Progenitor cell of endocrine pancreas (in vitro differentiated cells): Measurements from ENCODE around the gene CPM. TPM values are rescaled to one million over a fixed set of nuclear protein-coding genes. Genes with fewer than 3 reads are reported as not detected.
"Not testable (repeated sequence)": the region's sequence is repeated elsewhere in the genome, so short reads cannot be mapped to it uniquely, and the experiment has no call there.

Experiments used
- DNase-seq: peaks from one replicate; pipeline ENCODE4 v3.0.0; 2021; ENCODE audit warnings: low spot score; ENCODE audit not compliant: unreplicated experiment
- H3K27ac Mint-ChIP-seq: 2 replicates; pipeline ENCODE4 v1.8.0; 2021; ENCODE audit warnings: mild to moderate bottlenecking, moderate library complexity, mixed read lengths
- H3K27me3 Mint-ChIP-seq: 2 replicates; pipeline ENCODE4 v1.8.0; 2021; ENCODE audit warnings: mixed read lengths
- H3K36me3 Mint-ChIP-seq: 2 replicates; pipeline ENCODE4 v1.8.0; 2022; ENCODE audit warnings: mixed read lengths; ENCODE audit not compliant: insufficient read depth
- H3K4me1 Mint-ChIP-seq: 2 replicates; pipeline ENCODE4 v1.8.0; 2021; ENCODE audit warnings: low read depth, mixed read lengths
- H3K4me3 Mint-ChIP-seq: 2 replicates; pipeline ENCODE4 v1.8.0; 2021; ENCODE audit warnings: low read depth, mild to moderate bottlenecking, moderate library complexity, mixed read lengths
- H3K9me3 Mint-ChIP-seq: 2 replicates; pipeline ENCODE4 v1.8.0; 2021; ENCODE audit warnings: low read depth, mixed read lengths
- total RNA-seq: library from RNA; stranded (reverse); gene quantifications from 2 replicates; pipeline ENCODE4 v1.2.1, GENCODE V29; 2021
- TF ChIP-seq, protein P1 (sequence below): fragments of 200-600 bp; sonication (generic); IDR thresholded peaks from one replicate; pipeline ENCODE4 v1.5.0; 2021; ENCODE audit warnings: antibody characterized with exemption, mild to moderate bottlenecking; ENCODE audit not compliant: unreplicated experiment

The CPM gene
- total RNA-seq, 1 donor from 2014 or later, result 28.0 TPM

DNA sequence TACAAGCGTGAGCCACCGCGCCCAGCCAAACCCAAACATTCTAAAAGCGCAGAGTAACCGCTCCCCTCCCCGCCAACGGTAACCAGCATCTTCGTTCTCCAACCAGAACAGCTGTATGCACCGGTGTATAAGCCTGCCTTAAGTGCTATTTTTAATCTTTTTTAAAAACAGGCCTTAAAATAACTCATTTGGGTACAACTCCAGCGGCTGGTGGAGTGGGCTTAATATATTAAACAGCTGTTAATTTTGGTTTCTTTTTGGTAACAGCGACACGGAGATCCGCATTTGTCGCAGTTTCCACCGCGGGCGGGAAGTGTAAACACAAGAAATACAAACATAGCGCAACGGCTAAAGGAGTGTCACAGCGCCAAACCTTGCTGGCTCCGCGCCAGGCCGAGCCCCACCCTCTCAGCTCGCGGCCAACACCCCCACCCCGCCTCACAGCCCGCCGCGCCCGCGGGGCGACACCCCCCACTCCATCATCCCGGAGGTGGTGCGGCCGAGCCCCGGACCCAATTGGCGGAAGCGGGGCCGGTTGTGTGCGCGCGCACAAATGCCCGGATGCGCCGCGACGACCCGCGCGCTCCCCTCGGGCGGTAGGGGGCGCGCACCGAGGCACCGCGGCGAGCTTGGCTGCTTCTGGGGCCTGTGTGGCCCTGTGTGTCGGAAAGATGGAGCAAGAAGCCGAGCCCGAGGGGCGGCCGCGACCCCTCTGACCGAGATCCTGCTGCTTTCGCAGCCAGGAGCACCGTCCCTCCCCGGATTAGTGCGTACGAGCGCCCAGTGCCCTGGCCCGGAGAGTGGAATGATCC, 125.2 kb downstream of the CPM start, which contains the start of gene MDM2:
Gene MDM2, plus strand, starts transcription at position 602 of the 812 bp plus-strand sequence. CDS start 301 bp downstream, outside the sequence.
- no peaks in the 10 kb centered on the region for H3K9me3 Mint-ChIP-seq
- peak within 1 kb of the TSS; percentile 100 for H3K27ac Mint-ChIP-seq
- H3K4me1 Mint-ChIP-seq, result peaks cover 35% of the 10 kb centered on the region
- peak within 1 kb of the TSS; percentile 96 for H3K4me3 Mint-ChIP-seq
- no peaks in the 10 kb centered on the region for H3K27me3 Mint-ChIP-seq
- peaks cover 8% of the 10 kb centered on the region for H3K36me3 Mint-ChIP-seq
- TF ChIP-seq, protein P1, sequence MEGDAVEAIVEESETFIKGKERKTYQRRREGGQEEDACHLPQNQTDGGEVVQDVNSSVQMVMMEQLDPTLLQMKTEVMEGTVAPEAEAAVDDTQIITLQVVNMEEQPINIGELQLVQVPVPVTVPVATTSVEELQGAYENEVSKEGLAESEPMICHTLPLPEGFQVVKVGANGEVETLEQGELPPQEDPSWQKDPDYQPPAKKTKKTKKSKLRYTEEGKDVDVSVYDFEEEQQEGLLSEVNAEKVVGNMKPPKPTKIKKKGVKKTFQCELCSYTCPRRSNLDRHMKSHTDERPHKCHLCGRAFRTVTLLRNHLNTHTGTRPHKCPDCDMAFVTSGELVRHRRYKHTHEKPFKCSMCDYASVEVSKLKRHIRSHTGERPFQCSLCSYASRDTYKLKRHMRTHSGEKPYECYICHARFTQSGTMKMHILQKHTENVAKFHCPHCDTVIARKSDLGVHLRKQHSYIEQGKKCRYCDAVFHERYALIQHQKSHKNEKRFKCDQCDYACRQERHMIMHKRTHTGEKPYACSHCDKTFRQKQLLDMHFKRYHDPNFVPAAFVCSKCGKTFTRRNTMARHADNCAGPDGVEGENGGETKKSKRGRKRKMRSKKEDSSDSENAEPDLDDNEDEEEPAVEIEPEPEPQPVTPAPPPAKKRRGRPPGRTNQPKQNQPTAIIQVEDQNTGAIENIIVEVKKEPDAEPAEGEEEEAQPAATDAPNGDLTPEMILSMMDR, result peak; percentile 73
- DNase-seq, result peak; percentile 94

DNA sequence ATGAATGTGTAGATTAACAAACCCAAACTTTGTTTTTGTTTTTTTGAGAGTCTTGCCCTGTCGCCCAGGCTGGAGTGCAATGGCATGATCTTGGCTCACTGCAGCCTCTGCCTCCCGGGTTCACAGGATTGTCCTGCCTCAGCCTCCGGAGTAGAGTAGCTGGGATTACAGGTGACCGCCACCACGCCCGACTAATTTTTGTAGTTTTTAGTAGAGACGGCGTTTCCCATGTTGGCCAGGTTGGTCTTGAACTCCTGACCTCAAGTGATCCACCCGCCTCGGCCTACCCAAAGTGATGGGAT, 125.7 kb downstream of the CPM start:
- H3K9me3 Mint-ChIP-seq, result not testable (repeated sequence)
- peak overlapping the region; percentile 100 for H3K27ac Mint-ChIP-seq

DNA sequence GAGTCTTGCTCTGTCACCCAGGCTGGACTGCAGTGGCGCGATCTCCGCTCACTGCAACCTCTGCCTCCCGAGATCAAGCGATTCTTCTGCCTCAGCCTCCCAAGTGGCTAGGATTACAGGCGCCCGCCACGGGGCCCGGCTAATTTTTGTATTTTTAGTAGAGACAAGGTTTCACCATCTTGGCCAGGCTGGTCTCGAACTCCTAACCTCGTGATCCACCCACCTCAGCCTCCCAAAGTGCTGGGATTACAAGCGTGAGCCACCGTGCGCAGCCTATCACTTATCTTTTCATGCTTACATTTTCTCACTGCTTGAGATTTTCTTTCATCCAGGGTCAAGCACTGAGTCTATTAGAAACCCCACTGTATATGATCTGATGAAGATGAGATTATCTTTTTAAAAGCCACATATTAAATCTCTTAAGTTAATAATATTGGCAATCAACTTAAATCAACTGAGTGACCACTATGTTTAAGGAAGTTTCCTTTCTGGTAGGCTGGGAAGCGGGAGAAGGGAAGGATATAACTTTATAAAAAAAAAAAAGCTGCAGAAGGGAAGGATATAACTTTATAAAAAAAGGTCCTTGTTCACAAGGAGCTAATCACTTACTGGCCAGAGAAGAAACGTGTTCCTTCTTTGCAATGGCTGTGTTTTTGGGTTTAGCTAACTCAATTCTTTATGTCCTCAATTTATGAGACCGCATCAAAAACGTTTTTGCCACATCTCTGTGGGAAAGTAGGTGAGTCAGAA, 126.3 kb downstream of the CPM start:
- peaks cover 7% of the 10 kb centered on the region for H3K36me3 Mint-ChIP-seq
- H3K27me3 Mint-ChIP-seq, result no peaks in the 10 kb centered on the region
- no peaks in the 10 kb centered on the region for H3K9me3 Mint-ChIP-seq
- TF ChIP-seq, protein P1, result no peak
- peak overlapping the region; percentile 56 for H3K27ac Mint-ChIP-seq
- H3K4me1 Mint-ChIP-seq, result peaks cover 32% of the 10 kb centered on the region
- no peak for DNase-seq
- H3K4me3 Mint-ChIP-seq, result peak overlapping the region; percentile 96

More for the DNA sequence above, 125.7 kb downstream of the CPM start:
- not testable (repeated sequence) for H3K36me3 Mint-ChIP-seq, DNase-seq, H3K27me3 Mint-ChIP-seq
- Mint-ChIP-seq H3K4me1 (peaks cover 31% of the 10 kb centered on the region), H3K4me3 (peak overlapping the region; percentile 96)

DNA sequence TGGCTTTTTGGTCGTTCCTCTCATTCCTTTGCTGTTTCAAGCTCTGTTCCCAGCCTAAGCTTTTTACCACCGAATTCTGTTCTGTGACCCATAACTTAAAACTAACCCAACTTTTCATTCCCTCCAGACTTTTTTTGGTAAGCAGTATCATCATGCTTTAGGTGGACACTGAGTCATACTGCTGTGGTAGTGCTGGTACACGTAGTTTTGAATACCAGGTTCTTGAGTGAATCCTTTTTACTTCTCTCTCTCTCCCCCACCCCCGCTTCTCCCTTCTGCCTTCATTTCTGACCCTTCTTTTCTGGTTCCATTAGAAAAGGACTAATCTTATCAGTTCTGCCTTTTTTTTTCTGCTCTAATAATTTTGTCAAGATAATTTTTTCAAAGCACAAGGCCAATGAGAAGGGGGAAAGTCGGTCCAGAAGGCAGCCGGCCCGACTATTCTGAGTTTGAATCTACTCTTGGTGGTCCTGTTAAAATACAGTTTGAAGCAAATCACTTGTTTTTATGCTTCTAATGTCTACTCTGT, 127.3 kb downstream of the CPM start:
- no peak overlapping the region for H3K4me3 Mint-ChIP-seq
- H3K27ac Mint-ChIP-seq, result peak overlapping the region; percentile 4
- DNase-seq, result no peak
- no peaks in the 10 kb centered on the region for H3K9me3 Mint-ChIP-seq
- H3K36me3 Mint-ChIP-seq, result peaks cover 4% of the 10 kb centered on the region
- H3K27me3 Mint-ChIP-seq, result no peaks in the 10 kb centered on the region
- H3K4me1 Mint-ChIP-seq, result peaks cover 34% of the 10 kb centered on the region
- TF ChIP-seq, protein P1, result no peak

DNA sequence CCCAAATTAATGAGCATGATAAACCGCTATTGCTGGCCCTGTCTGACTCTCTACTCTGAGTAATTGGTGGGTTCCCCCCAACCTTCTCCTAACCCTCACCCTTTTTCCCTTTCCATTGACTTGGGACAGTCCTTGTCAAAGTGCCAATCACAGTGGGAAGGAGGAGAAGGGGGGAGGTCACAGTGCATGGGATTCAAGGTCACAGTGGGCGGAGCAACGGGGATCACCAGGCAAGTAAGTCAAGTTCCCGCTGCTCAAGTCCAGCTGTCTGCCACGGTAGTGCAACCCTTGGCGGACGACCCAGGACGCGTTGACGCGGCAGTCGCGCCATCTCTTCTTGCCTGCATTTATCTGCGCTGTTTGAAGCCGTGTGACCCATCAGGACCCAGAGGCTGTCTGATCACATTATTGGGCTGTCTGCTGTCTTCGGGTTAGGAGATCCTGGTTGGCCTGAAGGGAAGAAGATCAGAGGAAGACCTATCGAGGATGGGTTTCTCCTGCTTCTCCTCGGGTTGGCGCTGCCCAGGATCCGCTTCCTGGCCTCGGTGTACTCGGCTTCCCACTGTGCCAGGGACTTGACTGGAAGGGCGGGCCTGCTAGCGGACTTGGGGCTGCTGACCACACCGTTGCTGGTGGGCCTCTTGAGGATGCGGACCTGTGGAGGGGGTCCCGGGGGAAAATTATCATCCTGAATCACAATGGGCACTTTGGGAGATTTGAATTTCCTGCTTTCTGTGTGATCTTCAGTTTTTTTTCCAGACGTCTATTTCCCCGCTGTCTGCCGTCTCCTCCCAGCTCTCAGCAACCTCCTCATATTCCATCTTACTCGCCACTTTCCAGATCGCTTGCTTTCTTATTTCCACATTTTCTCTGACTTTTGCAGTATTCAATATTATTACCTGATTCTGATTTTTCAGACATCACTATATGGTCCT, 128.0 kb downstream of the CPM start:
- H3K9me3 Mint-ChIP-seq, result no peaks in the 10 kb centered on the region
- no peaks in the 10 kb centered on the region for H3K27me3 Mint-ChIP-seq
- H3K27ac Mint-ChIP-seq, result peak overlapping the region; percentile 91
- peak overlapping the region; percentile 12 for H3K4me3 Mint-ChIP-seq
- no peak for DNase-seq
- H3K4me1 Mint-ChIP-seq, result peaks cover 41% of the 10 kb centered on the region
- peaks cover 4% of the 10 kb centered on the region for H3K36me3 Mint-ChIP-seq
- TF ChIP-seq, protein P1, result no peak
